Stimulated activated CD8-positive, alpha-beta memory T cell treated with anti-CD3 and anti-CD28 coated beads, Interleukin-7, amount 100 ng/mL, for 48 hours (primary cell): ENCODE data around the gene DCC.

Source experiments
- DNase-seq, 2 donors: peaks; one replicate each; pipeline ENCODE4 v3.0.0-alpha.2; 2020; ENCODE audit warnings: low read depth in 1 of 2; ENCODE audit errors: extremely low read depth in 1 of 2

Gene DCC

GRCh38 chr18:52749542-52749941, 409.5 kb downstream of the DCC start:
- DNase-seq = no peak

GRCh38 chr18:52750995-52751394, 411.0 kb downstream of the DCC start:
- DNase-seq = no peak

GRCh38 chr18:52764316-52764715, 424.3 kb downstream of the DCC start:
- no peak for DNase-seq

GRCh38 chr18:52766002-52766545, 426.1 kb downstream of the DCC start:
- DNase-seq = no peak

- DNase-seq = no peak
Measured at GRCh38 chr18:52781113-52781512, 441.1 kb downstream of the DCC start.

GRCh38 chr18:52791321-52791720, 451.3 kb downstream of the DCC start:
- DNase-seq = no peak

GRCh38 chr18:52812834-52813233, 472.8 kb downstream of the DCC start:
- DNase-seq = no peak

GRCh38 chr18:52813635-52814416, 473.8 kb downstream of the DCC start:
- DNase-seq = no peak

GRCh38 chr18:52815651-52816050, 475.7 kb downstream of the DCC start:
- no peak for DNase-seq

GRCh38 chr18:52816121-52816520, 476.1 kb downstream of the DCC start:
- DNase-seq = no peak

GRCh38 chr18:52822160-52822559, 482.2 kb downstream of the DCC start:
- no peak for DNase-seq

GRCh38 chr18:52824126-52824525, 484.1 kb downstream of the DCC start:
- DNase-seq = no peak

- no peak for DNase-seq
Measured at GRCh38 chr18:52826994-52827393, 487.0 kb downstream of the DCC start.

GRCh38 chr18:52829320-52829719, 489.3 kb downstream of the DCC start:
- no peak for DNase-seq

- no peak for DNase-seq
Measured at GRCh38 chr18:52829876-52830405, 489.9 kb downstream of the DCC start.

- DNase-seq = no peak
Measured at GRCh38 chr18:52844323-52844722, 504.3 kb downstream of the DCC start.

GRCh38 chr18:52845036-52845435, 505.0 kb downstream of the DCC start:
- no peak for DNase-seq

GRCh38 chr18:52850031-52850560, 510.1 kb downstream of the DCC start:
- DNase-seq = no peak

- DNase-seq = no peak
Measured at GRCh38 chr18:52861558-52861957, 521.6 kb downstream of the DCC start.

GRCh38 chr18:52869349-52869923, 529.4 kb downstream of the DCC start:
- DNase-seq = no peak

- DNase-seq = no peak
Measured at GRCh38 chr18:52869942-52870907, 530.2 kb downstream of the DCC start.
